GM12878 (cell line): ENCODE data around the gene NT5C3A. TPM values are rescaled to one million over a fixed set of nuclear protein-coding genes. Genes with fewer than 3 reads are reported as not detected.
A peak's percentile ranks its signal among the peaks of the same experiment; 100 is the strongest.

Source experiments
- BACH1 ChIP-seq: fragments of 450-650 bp; IDR thresholded peaks from 2 replicates; pipeline ENCODE4 v1.6.1; 2017; ENCODE audit warnings: mild to moderate bottlenecking, borderline replicate concordance
- CEBPB ChIP-seq, 2 experiments: fragments of 150-350 bp in 1 of 2; IDR thresholded peaks; 2 replicates each; pipeline ENCODE4 v1.6.1; 2012 to 2014; ENCODE audit warnings: low read depth in 2 of 2, low read length in 2 of 2, borderline replicate concordance in 1 of 2, inconsistent platforms in 1 of 2
- CHD1 ChIP-seq: IDR thresholded peaks from 2 replicates; pipeline ENCODE4 v1.6.1; 2012; ENCODE audit warnings: low read depth, low read length, improper control_type of control experiment
- DPF2 ChIP-seq: fragments of 450-650 bp; IDR thresholded peaks from 2 replicates; pipeline ENCODE4 v1.6.1; 2017; ENCODE audit warnings: mild to moderate bottlenecking
- EGR1 ChIP-seq, 2 experiments: IDR thresholded peaks; 1 replicate in 1 of 2; 2 replicates in 1 of 2; pipeline ENCODE4 v1.6.1; 2011 to 2012; ENCODE audit warnings: low read depth in 2 of 2, low read length in 2 of 2, borderline replicate concordance in 1 of 2, mild to moderate bottlenecking in 1 of 2, moderate library complexity in 1 of 2
- ESRRA ChIP-seq: IDR thresholded peaks from 2 replicates; pipeline ENCODE4 v1.6.1; 2012; ENCODE audit warnings: mild to moderate bottlenecking, low read length, improper control_type of control experiment
- FOS ChIP-seq: IDR thresholded peaks from 3 replicates; pipeline ENCODE4 v1.6.1; 2011; ENCODE audit warnings: borderline replicate concordance; ENCODE audit not compliant: insufficient read length; ENCODE audit errors: extremely low read depth
- FOXK2 ChIP-seq: fragments of 450-650 bp; IDR thresholded peaks from 2 replicates; pipeline ENCODE4 v1.6.1; 2017; ENCODE audit warnings: mild to moderate bottlenecking, moderate library complexity
- JUND ChIP-seq: IDR thresholded peaks from 2 replicates; pipeline ENCODE4 v1.6.1; 2012; ENCODE audit warnings: low read depth, mild to moderate bottlenecking, low read length, improper control_type of control experiment, moderate library complexity
- NR2C1 ChIP-seq: fragments of 450-650 bp; IDR thresholded peaks from 2 replicates; pipeline ENCODE4 v1.6.1; 2017; ENCODE audit warnings: antibody characterized with exemption, mild to moderate bottlenecking, moderate library complexity
- NR2F1 ChIP-seq: fragments of 450-650 bp; conservative IDR thresholded peaks from 2 replicates; pipeline ENCODE4 v1.6.1; 2017; ENCODE audit warnings: mild to moderate bottlenecking
- RB1 ChIP-seq: fragments of 450-650 bp; formaldehyde crosslinking; IDR thresholded peaks from 2 replicates; pipeline ENCODE4 v1.6.1; 2017; ENCODE audit warnings: mild to moderate bottlenecking, borderline replicate concordance
- STAT3 ChIP-seq: IDR thresholded peaks from 2 replicates; pipeline ENCODE4 v1.6.1; 2011; ENCODE audit warnings: low read depth, low read length, improper control_type of control experiment
- SUPT20H ChIP-seq: IDR thresholded peaks from 2 replicates; pipeline ENCODE4 v1.6.1; 2011; ENCODE audit warnings: low read depth, mild to moderate bottlenecking, low read length, moderate library complexity, borderline replicate concordance; ENCODE audit not compliant: control insufficient read depth
- TAF1 ChIP-seq: IDR thresholded peaks from 2 replicates; pipeline ENCODE4 v1.6.1; 2011; ENCODE audit warnings: mild to moderate bottlenecking, low read depth, low read length, borderline replicate concordance
- polyA plus RNA-seq, 11 experiments: library from polyadenylated mRNA; depleted of rRNA in 4 of 11; unstranded in 6 of 11; stranded (reverse) in 5 of 11; fragments of >200 nt; fragmentation: Nextera tagmentation in 4 of 11; fragmentation: Illumina TruSeq in 1 of 11; extraction: Ambion mirVana in 4 of 11; extraction: Trizol in 1 of 11; gene quantifications; 1 replicate in 1 of 11; 2 replicates in 10 of 11; pipeline versions ENCODE4 v1.2.1 to v1.2.3, GENCODE V29; 2011 to 2016; ENCODE audit warnings: inconsistent platforms in 2 of 11, missing spikeins in 2 of 11, low read depth in 1 of 11
- total RNA-seq, 4 experiments: library from RNA; depleted of rRNA in 3 of 4; stranded (reverse); fragments of >200 nt in 3 of 4; fragmentation: Illumina TruSeq in 1 of 4; extraction: Trizol in 1 of 4; gene quantifications; 2 replicates each; pipeline versions ENCODE4 v1.2.1 to v1.2.3, GENCODE V29; 2013 to 2021
- TF ChIP-seq, protein P1 (sequence below), 3 experiments: IDR thresholded peaks in 2 of 3; conservative IDR thresholded peaks in 1 of 3; 2 replicates each; pipeline ENCODE4 v1.5.1; 2011; ENCODE audit warnings: low read depth in 3 of 3, low read length in 3 of 3, mild to moderate bottlenecking in 3 of 3, control low read depth in 2 of 3, moderate library complexity in 2 of 3, inconsistent platforms in 1 of 3, mixed read lengths in 1 of 3; ENCODE audit not compliant: control insufficient read depth in 2 of 3, insufficient read depth in 1 of 3; ENCODE audit errors: extremely low read depth in 1 of 3
- TF ChIP-seq, protein P2 (sequence below): fragments of 150-350 bp; IDR thresholded peaks from 2 replicates; pipeline ENCODE4 v1.6.1; 2016; ENCODE audit warnings: low read depth, low read length
- TF ChIP-seq, protein P3 (sequence below): fragments of 450-650 bp; IDR thresholded peaks from 2 replicates; pipeline ENCODE4 v1.6.1; 2017; ENCODE audit warnings: low read depth, mild to moderate bottlenecking, moderate library complexity
- TF ChIP-seq, protein P4 (sequence below): fragments of 450-650 bp; IDR thresholded peaks from 2 replicates; pipeline ENCODE4 v1.6.1; 2017; ENCODE audit warnings: borderline replicate concordance

NT5C3A gene
- total and polyA plus RNA-seq, 10 of the 15 experiments (the other 5 are each of a cell fraction or from before 2014, with no cell fraction given): 53.0 to 111 (median 71.4) TPM

DNA sequence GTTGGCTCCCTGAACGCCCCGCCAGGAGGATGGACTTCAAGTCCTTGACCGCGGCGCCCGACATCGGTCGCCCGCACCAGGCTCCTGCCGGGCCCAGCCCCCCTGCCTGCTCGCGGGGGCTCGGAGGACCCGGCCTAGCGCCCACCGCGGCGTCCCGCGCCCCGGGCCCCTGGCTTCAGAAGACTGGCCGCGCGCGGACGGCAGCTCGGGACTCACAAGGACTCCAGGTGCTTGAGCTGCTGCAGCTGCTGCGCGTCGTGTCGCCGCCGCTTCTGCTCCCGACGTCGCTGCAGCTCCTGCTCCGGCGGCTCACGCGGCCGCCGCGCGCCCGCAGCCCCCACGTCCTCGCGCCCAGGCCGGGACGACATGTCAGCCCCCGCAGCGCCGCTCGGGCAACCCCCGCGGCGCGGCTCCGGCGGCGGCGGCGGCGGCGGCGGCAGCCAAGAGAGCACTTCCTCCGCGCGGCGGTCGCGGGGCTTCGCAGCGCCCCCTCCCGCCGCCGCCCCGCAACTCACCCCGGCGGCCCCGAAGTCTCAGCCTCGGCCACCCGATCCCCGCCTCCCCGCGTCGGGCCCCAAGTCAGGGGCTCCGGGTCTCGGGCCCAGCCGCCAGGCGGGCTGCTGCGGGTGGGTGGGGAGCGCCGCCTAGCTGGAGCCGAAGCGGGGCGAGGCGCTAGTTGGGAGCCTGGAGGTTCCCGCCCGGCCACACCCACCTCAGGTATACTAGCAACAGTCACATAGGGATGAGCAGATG is 46.6 kb upstream of the NT5C3A start, which contains the start of gene RP9 (continued):
- TF ChIP-seq, protein P1, sequence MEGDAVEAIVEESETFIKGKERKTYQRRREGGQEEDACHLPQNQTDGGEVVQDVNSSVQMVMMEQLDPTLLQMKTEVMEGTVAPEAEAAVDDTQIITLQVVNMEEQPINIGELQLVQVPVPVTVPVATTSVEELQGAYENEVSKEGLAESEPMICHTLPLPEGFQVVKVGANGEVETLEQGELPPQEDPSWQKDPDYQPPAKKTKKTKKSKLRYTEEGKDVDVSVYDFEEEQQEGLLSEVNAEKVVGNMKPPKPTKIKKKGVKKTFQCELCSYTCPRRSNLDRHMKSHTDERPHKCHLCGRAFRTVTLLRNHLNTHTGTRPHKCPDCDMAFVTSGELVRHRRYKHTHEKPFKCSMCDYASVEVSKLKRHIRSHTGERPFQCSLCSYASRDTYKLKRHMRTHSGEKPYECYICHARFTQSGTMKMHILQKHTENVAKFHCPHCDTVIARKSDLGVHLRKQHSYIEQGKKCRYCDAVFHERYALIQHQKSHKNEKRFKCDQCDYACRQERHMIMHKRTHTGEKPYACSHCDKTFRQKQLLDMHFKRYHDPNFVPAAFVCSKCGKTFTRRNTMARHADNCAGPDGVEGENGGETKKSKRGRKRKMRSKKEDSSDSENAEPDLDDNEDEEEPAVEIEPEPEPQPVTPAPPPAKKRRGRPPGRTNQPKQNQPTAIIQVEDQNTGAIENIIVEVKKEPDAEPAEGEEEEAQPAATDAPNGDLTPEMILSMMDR (IDR thresholded peaks at IDR 0.05 in 2 of 3, conservative IDR thresholded peaks at IDR 0.05 in 1 of 3; ENCODE audit: control insufficient read depth in 2 of 3, extremely low read depth in 1 of 3, insufficient read depth in 1 of 3, low read depth in 3 of 3, low read length in 3 of 3): peak; percentile 36 to 65 (median 52); a peak in 4 of 6 replicates
- TF ChIP-seq JUND (no peak), DPF2 (peak; percentile 79), NR2F1 (peak; percentile 29; the same call in 1 of the 2 replicates), CEBPB (IDR thresholded peaks at IDR 0.05; ENCODE audit: borderline replicate concordance in 1 of 2, low read depth in 2 of 2, low read length in 2 of 2) (no peak), FOS (no peak), EGR1 (IDR thresholded peaks at IDR 0.05; ENCODE audit: borderline replicate concordance in 1 of 2, low read depth in 2 of 2, low read length in 2 of 2) (peak in 1 of 2 experiments; percentile 90; a peak in 2 of 3 replicates), CHD1 (no peak), RB1 (0 out of 2 replicates have a peak, but pooled peaks have one; percentile 54), TAF1 (peak; percentile 81), ESRRA (no peak), NR2C1 (peak; percentile 50), SUPT20H (no peak), BACH1 (peak; percentile 76; the same call in 1 of the 2 replicates), FOXK2 (no peak), STAT3 (no peak)
- TF ChIP-seq, protein P2, sequence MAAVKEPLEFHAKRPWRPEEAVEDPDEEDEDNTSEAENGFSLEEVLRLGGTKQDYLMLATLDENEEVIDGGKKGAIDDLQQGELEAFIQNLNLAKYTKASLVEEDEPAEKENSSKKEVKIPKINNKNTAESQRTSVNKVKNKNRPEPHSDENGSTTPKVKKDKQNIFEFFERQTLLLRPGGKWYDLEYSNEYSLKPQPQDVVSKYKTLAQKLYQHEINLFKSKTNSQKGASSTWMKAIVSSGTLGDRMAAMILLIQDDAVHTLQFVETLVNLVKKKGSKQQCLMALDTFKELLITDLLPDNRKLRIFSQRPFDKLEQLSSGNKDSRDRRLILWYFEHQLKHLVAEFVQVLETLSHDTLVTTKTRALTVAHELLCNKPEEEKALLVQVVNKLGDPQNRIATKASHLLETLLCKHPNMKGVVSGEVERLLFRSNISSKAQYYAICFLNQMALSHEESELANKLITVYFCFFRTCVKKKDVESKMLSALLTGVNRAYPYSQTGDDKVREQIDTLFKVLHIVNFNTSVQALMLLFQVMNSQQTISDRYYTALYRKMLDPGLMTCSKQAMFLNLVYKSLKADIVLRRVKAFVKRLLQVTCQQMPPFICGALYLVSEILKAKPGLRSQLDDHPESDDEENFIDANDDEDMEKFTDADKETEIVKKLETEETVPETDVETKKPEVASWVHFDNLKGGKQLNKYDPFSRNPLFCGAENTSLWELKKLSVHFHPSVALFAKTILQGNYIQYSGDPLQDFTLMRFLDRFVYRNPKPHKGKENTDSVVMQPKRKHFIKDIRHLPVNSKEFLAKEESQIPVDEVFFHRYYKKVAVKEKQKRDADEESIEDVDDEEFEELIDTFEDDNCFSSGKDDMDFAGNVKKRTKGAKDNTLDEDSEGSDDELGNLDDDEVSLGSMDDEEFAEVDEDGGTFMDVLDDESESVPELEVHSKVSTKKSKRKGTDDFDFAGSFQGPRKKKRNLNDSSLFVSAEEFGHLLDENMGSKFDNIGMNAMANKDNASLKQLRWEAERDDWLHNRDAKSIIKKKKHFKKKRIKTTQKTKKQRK: no peak
- TF ChIP-seq, protein P3, sequence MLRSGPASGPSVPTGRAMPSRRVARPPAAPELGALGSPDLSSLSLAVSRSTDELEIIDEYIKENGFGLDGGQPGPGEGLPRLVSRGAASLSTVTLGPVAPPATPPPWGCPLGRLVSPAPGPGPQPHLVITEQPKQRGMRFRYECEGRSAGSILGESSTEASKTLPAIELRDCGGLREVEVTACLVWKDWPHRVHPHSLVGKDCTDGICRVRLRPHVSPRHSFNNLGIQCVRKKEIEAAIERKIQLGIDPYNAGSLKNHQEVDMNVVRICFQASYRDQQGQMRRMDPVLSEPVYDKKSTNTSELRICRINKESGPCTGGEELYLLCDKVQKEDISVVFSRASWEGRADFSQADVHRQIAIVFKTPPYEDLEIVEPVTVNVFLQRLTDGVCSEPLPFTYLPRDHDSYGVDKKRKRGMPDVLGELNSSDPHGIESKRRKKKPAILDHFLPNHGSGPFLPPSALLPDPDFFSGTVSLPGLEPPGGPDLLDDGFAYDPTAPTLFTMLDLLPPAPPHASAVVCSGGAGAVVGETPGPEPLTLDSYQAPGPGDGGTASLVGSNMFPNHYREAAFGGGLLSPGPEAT: no peak
- TF ChIP-seq, protein P4, sequence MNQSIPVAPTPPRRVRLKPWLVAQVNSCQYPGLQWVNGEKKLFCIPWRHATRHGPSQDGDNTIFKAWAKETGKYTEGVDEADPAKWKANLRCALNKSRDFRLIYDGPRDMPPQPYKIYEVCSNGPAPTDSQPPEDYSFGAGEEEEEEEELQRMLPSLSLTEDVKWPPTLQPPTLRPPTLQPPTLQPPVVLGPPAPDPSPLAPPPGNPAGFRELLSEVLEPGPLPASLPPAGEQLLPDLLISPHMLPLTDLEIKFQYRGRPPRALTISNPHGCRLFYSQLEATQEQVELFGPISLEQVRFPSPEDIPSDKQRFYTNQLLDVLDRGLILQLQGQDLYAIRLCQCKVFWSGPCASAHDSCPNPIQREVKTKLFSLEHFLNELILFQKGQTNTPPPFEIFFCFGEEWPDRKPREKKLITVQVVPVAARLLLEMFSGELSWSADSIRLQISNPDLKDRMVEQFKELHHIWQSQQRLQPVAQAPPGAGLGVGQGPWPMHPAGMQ: no peak
